Measurements from ENCODE around the gene MAPK6. TPM values are rescaled to one million over a fixed set of nuclear protein-coding genes. Genes with fewer than 3 reads are reported as not detected.

The MAPK6 gene
- total and polyA plus RNA-seq, 9 of the 15 experiments (the other 6 are each of a cell fraction or from before 2014, with no cell fraction given), result 28.5 to 97.1 (median 74.0) TPM

Other genes with a start within 250 kb of the MAPK6 start
- 30.9 and 34.5 TPM in 2 replicates for gene TMOD3, start 189.6 kb upstream of the MAPK6 start, total RNA-seq (2014; rRNA removed)
- 39.4 and 40.8 TPM in 2 replicates for gene TMOD3, start 189.6 kb upstream of the MAPK6 start, total RNA-seq (2014; rRNA removed; fragmentation: Illumina TruSeq; extraction: Trizol)
- gene TMOD3, start 189.6 kb upstream of the MAPK6 start, total RNA-seq (2015; rRNA removed; fragmentation: Illumina TruSeq; extraction: Trizol), result 44.0 and 44.4 TPM in 2 replicates
- gene TMOD3, start 189.6 kb upstream of the MAPK6 start, total RNA-seq (2021), result 42.7 and 45.0 TPM in 2 replicates
- 20.0 and 26.4 TPM in 2 replicates for gene TMOD3, start 189.6 kb upstream of the MAPK6 start, polyA plus RNA-seq (2011; rRNA removed)
- 26.3 and 30.9 TPM in 2 replicates for gene TMOD3, start 189.6 kb upstream of the MAPK6 start, polyA plus RNA-seq (2014; fragmentation: Illumina TruSeq; extraction: Trizol)
- gene TMOD3, start 189.6 kb upstream of the MAPK6 start, polyA plus RNA-seq (2014; fragmentation: Nextera tagmentation; extraction: Ambion mirVana), result 10 to 100 TPM in 1 of 2 experiments, 1 to 10 TPM in 1; 6.8 to 12.0 TPM
- gene TMOD3, start 189.6 kb upstream of the MAPK6 start, polyA plus RNA-seq (2014; rRNA removed), result 21.1 and 22.6 TPM in 2 replicates
- 33.4 and 37.9 TPM in 2 replicates for gene LEO1, start 47.4 kb upstream of the MAPK6 start, total RNA-seq (2014; rRNA removed)
- gene LEO1, start 47.4 kb upstream of the MAPK6 start, total RNA-seq (2014; rRNA removed; fragmentation: Illumina TruSeq; extraction: Trizol), result 40.9 and 44.1 TPM in 2 replicates
- gene LEO1, start 47.4 kb upstream of the MAPK6 start, total RNA-seq (2015; rRNA removed; fragmentation: Illumina TruSeq; extraction: Trizol), result 42.5 and 44.0 TPM in 2 replicates
- 19.2 and 19.6 TPM in 2 replicates for gene LEO1, start 47.4 kb upstream of the MAPK6 start, total RNA-seq (2021)
- 6.1 and 8.4 TPM in 2 replicates for gene LEO1, start 47.4 kb upstream of the MAPK6 start, polyA plus RNA-seq (2011; rRNA removed)
- gene LEO1, start 47.4 kb upstream of the MAPK6 start, polyA plus RNA-seq (2014; fragmentation: Illumina TruSeq; extraction: Trizol), result 37.8 and 48.3 TPM in 2 replicates
- gene LEO1, start 47.4 kb upstream of the MAPK6 start, polyA plus RNA-seq (2014; fragmentation: Nextera tagmentation; extraction: Ambion mirVana), result 10 to 100 TPM; 26.0 to 38.7 TPM
- 28.8 and 37.2 TPM in 2 replicates for gene LEO1, start 47.4 kb upstream of the MAPK6 start, polyA plus RNA-seq (2014; rRNA removed)
- not detected in 2 replicates for gene BCL2L10, start 93.6 kb downstream of the MAPK6 start, total RNA-seq (2014; rRNA removed)
- gene BCL2L10, start 93.6 kb downstream of the MAPK6 start, total RNA-seq (2014; rRNA removed; fragmentation: Illumina TruSeq; extraction: Trizol), result not detected in 2 replicates
- gene BCL2L10, start 93.6 kb downstream of the MAPK6 start, total RNA-seq (2015; rRNA removed; fragmentation: Illumina TruSeq; extraction: Trizol), result not detected in 2 replicates
- gene BCL2L10, start 93.6 kb downstream of the MAPK6 start, total RNA-seq (2021), result not detected in 2 replicates
- gene BCL2L10, start 93.6 kb downstream of the MAPK6 start, polyA plus RNA-seq (2011; rRNA removed), result not detected in 2 replicates
- not detected in 2 replicates for gene BCL2L10, start 93.6 kb downstream of the MAPK6 start, polyA plus RNA-seq (2014; fragmentation: Illumina TruSeq; extraction: Trizol)
- gene BCL2L10, start 93.6 kb downstream of the MAPK6 start, polyA plus RNA-seq (2014; fragmentation: Nextera tagmentation; extraction: Ambion mirVana), result not detected
- gene BCL2L10, start 93.6 kb downstream of the MAPK6 start, polyA plus RNA-seq (2014; rRNA removed), result not detected in 2 replicates
- gene GNB5, start 172.2 kb downstream of the MAPK6 start, total RNA-seq (2014; rRNA removed), result 0.77 and 2.5 TPM in 2 replicates
- 0.64 and 0.84 TPM in 2 replicates for gene GNB5, start 172.2 kb downstream of the MAPK6 start, total RNA-seq (2014; rRNA removed; fragmentation: Illumina TruSeq; extraction: Trizol)
- gene GNB5, start 172.2 kb downstream of the MAPK6 start, total RNA-seq (2015; rRNA removed; fragmentation: Illumina TruSeq; extraction: Trizol), result 0.11 and 0.98 TPM in 2 replicates
- 1.0 and 1.1 TPM in 2 replicates for gene GNB5, start 172.2 kb downstream of the MAPK6 start, total RNA-seq (2021)
- 0.70 and 0.79 TPM in 2 replicates for gene GNB5, start 172.2 kb downstream of the MAPK6 start, polyA plus RNA-seq (2011; rRNA removed)
- 0.61 and 0.70 TPM in 2 replicates for gene GNB5, start 172.2 kb downstream of the MAPK6 start, polyA plus RNA-seq (2014; fragmentation: Illumina TruSeq; extraction: Trizol)
- gene GNB5, start 172.2 kb downstream of the MAPK6 start, polyA plus RNA-seq (2014; fragmentation: Nextera tagmentation; extraction: Ambion mirVana), result under 1 TPM; 0.14 to 0.32 TPM
- 0.63 and 2.1 TPM in 2 replicates for gene GNB5, start 172.2 kb downstream of the MAPK6 start, polyA plus RNA-seq (2014; rRNA removed)

Data from K562 (cell line).